GM23338 (cell line): ENCODE measurements around the gene DPEP3.

Experiments used
- EZH2 ChIP-seq: fragments of 200-600 bp; sonication (generic); IDR thresholded peaks from one replicate; pipeline ENCODE4 v1.8.0; 2017; ENCODE audit warnings: antibody characterized with exemption, mild to moderate bottlenecking, low read depth; ENCODE audit not compliant: unreplicated experiment
- JUNB ChIP-seq: IDR thresholded peaks from one replicate; pipeline ENCODE4 v1.6.1; 2016; ENCODE audit warnings: antibody characterized with exemption; ENCODE audit not compliant: unreplicated experiment
- REST ChIP-seq: IDR thresholded peaks from one replicate; pipeline ENCODE4 v1.6.1; 2018; ENCODE audit warnings: antibody characterized with exemption; ENCODE audit not compliant: unreplicated experiment
- ZNF114 ChIP-seq: fragments of 250-450 bp; sonication (Bioruptor Pico); IDR thresholded peaks from 2 replicates; pipeline ENCODE4 v1.5.0; 2020; ENCODE audit warnings: mild to moderate bottlenecking, moderate library complexity
- TF ChIP-seq, protein P1 (sequence below), 2 experiments: fragments of 200-600 bp in 1 of 2; sonication (generic) in 1 of 2; conservative IDR thresholded peaks; 2 replicates each; pipeline versions ENCODE4 v1.5.1 to v1.6.1; 2016 to 2017; ENCODE audit warnings: antibody characterized with exemption in 2 of 2, low read depth in 2 of 2, mild to moderate bottlenecking in 2 of 2, moderate library complexity in 1 of 2

DNA sequence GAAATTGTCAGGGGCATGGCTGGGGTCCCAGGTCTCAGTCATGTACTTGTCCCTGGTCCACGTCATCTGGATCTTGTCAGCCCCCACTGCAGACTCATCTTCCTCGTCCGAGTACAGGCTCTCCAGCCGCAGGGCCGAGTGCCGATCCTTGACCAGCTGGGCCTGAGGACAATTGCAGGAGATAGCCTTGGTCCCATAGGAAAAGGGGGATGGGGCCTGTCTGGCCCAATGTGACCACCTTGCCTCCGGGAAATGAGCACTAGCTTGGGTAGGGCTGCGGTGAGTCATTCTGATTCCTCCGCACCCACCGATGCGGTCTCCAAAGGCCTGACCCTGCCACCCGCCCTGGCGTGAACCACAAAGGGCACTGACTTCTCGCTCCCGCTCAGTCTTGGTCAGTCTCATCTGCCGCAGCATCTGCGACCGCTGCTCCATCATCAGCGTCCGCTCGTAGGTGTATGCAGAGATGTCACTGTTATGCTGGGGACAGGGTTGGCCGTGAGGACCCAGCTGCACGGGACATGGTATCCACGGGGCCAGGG is 34.8 kb downstream of the DPEP3 start:
- TF ChIP-seq, protein P1, sequence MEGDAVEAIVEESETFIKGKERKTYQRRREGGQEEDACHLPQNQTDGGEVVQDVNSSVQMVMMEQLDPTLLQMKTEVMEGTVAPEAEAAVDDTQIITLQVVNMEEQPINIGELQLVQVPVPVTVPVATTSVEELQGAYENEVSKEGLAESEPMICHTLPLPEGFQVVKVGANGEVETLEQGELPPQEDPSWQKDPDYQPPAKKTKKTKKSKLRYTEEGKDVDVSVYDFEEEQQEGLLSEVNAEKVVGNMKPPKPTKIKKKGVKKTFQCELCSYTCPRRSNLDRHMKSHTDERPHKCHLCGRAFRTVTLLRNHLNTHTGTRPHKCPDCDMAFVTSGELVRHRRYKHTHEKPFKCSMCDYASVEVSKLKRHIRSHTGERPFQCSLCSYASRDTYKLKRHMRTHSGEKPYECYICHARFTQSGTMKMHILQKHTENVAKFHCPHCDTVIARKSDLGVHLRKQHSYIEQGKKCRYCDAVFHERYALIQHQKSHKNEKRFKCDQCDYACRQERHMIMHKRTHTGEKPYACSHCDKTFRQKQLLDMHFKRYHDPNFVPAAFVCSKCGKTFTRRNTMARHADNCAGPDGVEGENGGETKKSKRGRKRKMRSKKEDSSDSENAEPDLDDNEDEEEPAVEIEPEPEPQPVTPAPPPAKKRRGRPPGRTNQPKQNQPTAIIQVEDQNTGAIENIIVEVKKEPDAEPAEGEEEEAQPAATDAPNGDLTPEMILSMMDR (conservative IDR thresholded peaks at IDR 0.05; ENCODE audit: low read depth in 2 of 2), result no peak
- TF ChIP-seq ZNF114 (CRISPR knock-in tag), result no peak
- no peak for TF ChIP-seq EZH2
- TF ChIP-seq REST, result no peak
- no peak for TF ChIP-seq JUNB
